Testis (tissue), 2 donors: ENCODE data around the gene RNF183.

Source experiments
- CTCF ChIP-seq, 3 experiments: fragments of 450-650 bp in 2 of 3; fragments of 200-600 bp in 1 of 3; sonication (generic) in 1 of 3; IDR thresholded peaks; one replicate each; pipeline ENCODE4 v1.5.1; 2016 to 2019; ENCODE audit warnings: antibody characterized with exemption in 3 of 3, mild to moderate bottlenecking in 2 of 3, moderate library complexity in 1 of 3
- POLR2A ChIP-seq: fragments of 450-650 bp; IDR thresholded peaks from one replicate; pipeline ENCODE4 v1.6.1; 2017; ENCODE audit warnings: antibody characterized with exemption, mild to moderate bottlenecking, moderate library complexity

DNA sequence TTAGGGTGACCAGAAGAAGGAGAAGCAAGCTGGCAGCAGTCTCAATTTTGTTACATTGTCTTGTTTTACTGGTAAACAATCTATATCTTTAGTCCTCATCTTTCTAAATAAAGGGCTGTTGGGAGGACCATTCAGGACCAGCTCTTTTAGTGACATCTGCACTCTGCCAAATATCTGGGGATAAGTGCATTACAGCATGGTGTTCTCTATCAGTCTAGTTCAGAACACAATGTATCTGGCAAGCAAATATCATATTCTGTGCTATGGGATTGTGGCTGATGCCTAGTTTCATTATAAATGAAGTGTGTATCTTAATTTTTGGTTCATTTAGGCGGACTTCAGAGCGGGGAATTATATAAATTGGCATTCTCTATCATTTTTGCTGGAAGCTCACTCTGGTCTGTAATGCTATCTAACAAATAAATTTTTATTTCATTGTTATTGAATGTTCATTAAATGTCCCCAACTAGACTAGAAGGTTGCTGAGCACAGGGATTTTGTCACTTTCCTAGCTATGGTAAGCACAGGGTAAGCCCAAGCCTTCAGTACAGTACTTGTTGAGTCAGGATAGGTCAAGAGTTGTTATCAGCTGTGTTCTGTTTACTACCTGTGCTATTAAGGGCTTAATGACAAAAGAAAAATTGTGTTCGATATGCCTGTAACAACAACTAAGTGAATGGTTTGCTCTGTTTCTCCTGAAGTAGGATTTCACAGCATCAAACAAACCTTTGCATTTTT, 25.0 kb upstream of the RNF183 start:
- no peak for TF ChIP-seq CTCF (IDR thresholded peaks at IDR 0.05)
- no peak for TF ChIP-seq POLR2A
